HEK293T (cell line): ENCODE measurements around the gene ZDHHC14.
"Not testable (repeated sequence)": the region's sequence is repeated elsewhere in the genome, so short reads cannot be mapped to it uniquely, and the experiment has no call there.

ENCODE experiments used
- CTCF ChIA-PET: fragments of 350-600 bp; formaldehyde crosslinking; extraction: SDS; loops from one replicate; lab custom pipeline; 2021; ENCODE audit warnings: antibody characterized with exemption, inconsistent platforms; lab: Yijun Ruan, JAX
- POLR2A ChIA-PET: fragments of 350-600 bp; formaldehyde crosslinking; extraction: SDS; loops from one replicate; lab custom pipeline; 2020; ENCODE audit warnings: antibody characterized with exemption, inconsistent platforms; lab: Yijun Ruan, JAX
- DNase-seq: peaks from one replicate; pipeline ENCODE4 v3.0.0; 2012; ENCODE audit warnings: mixed read lengths; ENCODE audit errors: extremely low spot score
- ARNT ChIP-seq: fragments of 450-650 bp; IDR thresholded peaks from 2 replicates; pipeline ENCODE4 v1.6.1; 2017; ENCODE audit warnings: mild to moderate bottlenecking
- BHLHE40 ChIP-seq: fragments of 450-650 bp; IDR thresholded peaks from 2 replicates; pipeline ENCODE4 v1.6.1; 2016; ENCODE audit warnings: mild to moderate bottlenecking, moderate library complexity, borderline replicate concordance
- CTBP1 ChIP-seq: fragments of 450-650 bp; IDR thresholded peaks from 2 replicates; pipeline ENCODE4 v1.6.1; 2016; ENCODE audit warnings: borderline replicate concordance
- ELF4 ChIP-seq: fragments of 450-650 bp; IDR thresholded peaks from 2 replicates; pipeline ENCODE4 v1.6.1; 2017; ENCODE audit warnings: antibody characterized with exemption
- FOXA1 ChIP-seq: fragments of 450-650 bp; IDR thresholded peaks from 2 replicates; pipeline ENCODE4 v1.6.1; 2016; ENCODE audit warnings: mild to moderate bottlenecking
- FOXK2 ChIP-seq: fragments of 450-650 bp; IDR thresholded peaks from 2 replicates; pipeline ENCODE4 v1.6.1; 2016; ENCODE audit warnings: mild to moderate bottlenecking
- FOXM1 ChIP-seq: fragments of 450-650 bp; IDR thresholded peaks from 2 replicates; pipeline ENCODE4 v1.6.1; 2017; ENCODE audit warnings: mild to moderate bottlenecking, borderline replicate concordance
- HDGF ChIP-seq: fragments of 450-650 bp; IDR thresholded peaks from 2 replicates; pipeline ENCODE4 v1.6.1; 2017; ENCODE audit warnings: antibody characterized with exemption, borderline replicate concordance
- L3MBTL2 ChIP-seq: fragments of 450-650 bp; conservative IDR thresholded peaks from 2 replicates; pipeline ENCODE4 v1.6.1; 2016; ENCODE audit warnings: mild to moderate bottlenecking
- LEF1 ChIP-seq: fragments of 450-650 bp; IDR thresholded peaks from 2 replicates; pipeline ENCODE4 v1.6.1; 2017; ENCODE audit warnings: mild to moderate bottlenecking, borderline replicate concordance
- NFRKB ChIP-seq: fragments of 450-650 bp; IDR thresholded peaks from 2 replicates; pipeline ENCODE4 v1.6.1; 2016; ENCODE audit warnings: mild to moderate bottlenecking, moderate library complexity
- SP1 ChIP-seq: fragments of 450-650 bp; IDR thresholded peaks from 2 replicates; pipeline ENCODE4 v1.6.1; 2017
- SUZ12 ChIP-seq: fragments of 450-650 bp; IDR thresholded peaks from 2 replicates; pipeline ENCODE4 v1.6.1; 2016; ENCODE audit warnings: mild to moderate bottlenecking
- TARDBP ChIP-seq: fragments of 450-650 bp; IDR thresholded peaks from 2 replicates; pipeline ENCODE4 v1.6.1; 2016
- ZNF384 ChIP-seq: fragments of 450-650 bp; IDR thresholded peaks from 2 replicates; pipeline ENCODE4 v1.6.1; 2016
- TF ChIP-seq, protein P1 (sequence below): fragments of 450-650 bp; IDR thresholded peaks from 2 replicates; pipeline ENCODE4 v1.6.1; 2016

Gene ZDHHC14

DNA sequence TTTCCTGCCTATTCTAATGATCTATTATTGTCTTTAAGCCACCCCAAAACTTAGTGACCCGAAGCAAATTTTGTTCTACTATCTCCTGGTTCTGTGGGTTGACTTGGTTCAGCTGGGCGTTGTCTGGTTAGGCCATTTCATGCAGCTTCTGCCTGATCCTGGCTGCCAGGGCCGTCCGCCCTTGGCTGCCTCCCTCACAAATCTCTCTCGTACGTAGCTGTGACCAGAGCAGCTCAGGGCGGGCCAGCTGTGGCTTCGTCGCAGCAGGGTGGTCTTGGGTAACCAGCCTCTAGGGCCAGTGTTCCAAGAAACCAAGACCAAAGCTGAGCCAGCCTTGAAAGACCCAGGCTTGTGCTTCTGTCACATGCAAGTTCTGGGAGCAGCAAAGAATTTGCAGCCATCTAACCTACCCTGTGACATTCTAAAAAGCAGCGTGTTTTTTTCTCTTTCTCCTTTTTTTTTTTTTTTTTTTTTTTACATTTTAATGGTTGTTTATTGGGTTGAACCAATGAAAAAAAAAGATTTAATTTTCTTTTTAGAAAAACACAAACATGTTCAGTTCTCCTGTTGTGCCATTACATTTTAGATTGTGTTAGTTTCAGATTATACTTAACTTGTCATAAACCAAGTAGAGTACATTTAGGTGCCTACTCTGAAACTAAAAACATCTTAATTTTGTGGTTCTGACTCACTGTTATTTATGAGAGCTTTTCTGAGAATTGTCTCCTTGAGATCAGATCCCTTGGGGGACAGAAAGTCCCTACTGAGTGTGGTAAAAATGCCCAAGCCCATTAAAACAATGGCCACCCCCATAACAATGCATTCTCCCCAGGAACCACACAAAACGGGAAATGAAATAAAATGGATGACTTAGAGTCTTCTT lies 83.9 kb downstream of the ZDHHC14 start:
- ChIA-PET CTCF (no interaction called here), POLR2A (no interaction called here)
- no peak for TF ChIP-seq NFRKB
- TF ChIP-seq FOXA1: no peak
- no peak for TF ChIP-seq ZNF384
- no peak for TF ChIP-seq ELF4
- no peak for TF ChIP-seq TARDBP
- no peak for TF ChIP-seq HDGF
- TF ChIP-seq SP1: no peak
- no peak for TF ChIP-seq L3MBTL2
- no peak for TF ChIP-seq FOXK2
- TF ChIP-seq FOXM1: no peak
- TF ChIP-seq BHLHE40: no peak
- TF ChIP-seq SUZ12: no peak
- DNase-seq: no peak

DNA sequence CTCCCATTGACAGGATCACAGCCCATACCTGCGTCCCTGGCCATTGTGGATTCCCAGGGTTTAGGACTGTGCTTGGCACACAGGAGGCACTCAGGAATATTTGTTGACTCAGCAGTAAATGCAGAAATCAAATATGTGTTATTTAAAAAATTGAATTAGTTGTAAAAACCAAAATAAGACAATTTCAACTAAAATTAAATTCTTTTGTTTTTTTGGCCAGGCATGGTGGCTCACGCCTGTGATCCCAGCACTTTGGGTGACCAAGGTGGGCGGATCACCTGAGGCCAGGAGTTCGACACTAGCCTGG lies 85.3 kb downstream of the ZDHHC14 start:
- ChIA-PET POLR2A (no interaction called here), CTCF (no interaction called here)
- no peak for TF ChIP-seq FOXA1
- TF ChIP-seq LEF1: no peak
- no peak for TF ChIP-seq NFRKB
- TF ChIP-seq, protein P1, sequence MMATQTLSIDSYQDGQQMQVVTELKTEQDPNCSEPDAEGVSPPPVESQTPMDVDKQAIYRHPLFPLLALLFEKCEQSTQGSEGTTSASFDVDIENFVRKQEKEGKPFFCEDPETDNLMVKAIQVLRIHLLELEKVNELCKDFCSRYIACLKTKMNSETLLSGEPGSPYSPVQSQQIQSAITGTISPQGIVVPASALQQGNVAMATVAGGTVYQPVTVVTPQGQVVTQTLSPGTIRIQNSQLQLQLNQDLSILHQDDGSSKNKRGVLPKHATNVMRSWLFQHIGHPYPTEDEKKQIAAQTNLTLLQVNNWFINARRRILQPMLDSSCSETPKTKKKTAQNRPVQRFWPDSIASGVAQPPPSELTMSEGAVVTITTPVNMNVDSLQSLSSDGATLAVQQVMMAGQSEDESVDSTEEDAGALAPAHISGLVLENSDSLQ: no peak
- TF ChIP-seq TARDBP: no peak
- no peak for TF ChIP-seq CTBP1
- no peak for TF ChIP-seq BHLHE40
- TF ChIP-seq ZNF384: no peak
- TF ChIP-seq L3MBTL2: no peak
- TF ChIP-seq SUZ12: no peak
- TF ChIP-seq ELF4: no peak
- no peak for TF ChIP-seq SP1
- no peak for TF ChIP-seq HDGF
- no peak for TF ChIP-seq FOXK2
- no peak for TF ChIP-seq ARNT
- TF ChIP-seq FOXM1: no peak
- DNase-seq: no peak

DNA sequence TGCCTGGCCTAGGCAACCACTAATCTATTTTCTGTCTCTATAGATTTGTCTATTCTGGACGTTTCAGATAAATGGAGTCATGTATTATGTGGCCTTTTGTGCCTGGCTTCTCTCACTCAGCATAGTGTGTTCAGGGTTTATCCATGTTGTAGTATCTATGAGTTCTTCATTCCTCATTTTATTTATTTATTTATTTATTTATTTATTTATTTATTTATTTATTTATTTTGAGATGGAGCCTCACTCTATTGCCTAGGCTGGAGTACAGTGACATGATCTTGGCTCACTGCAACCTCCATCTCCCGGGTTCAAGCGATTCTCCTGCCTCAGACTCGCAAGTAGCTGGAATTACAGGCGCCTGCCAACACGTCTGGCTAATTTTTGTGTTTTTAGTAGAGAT lies 86.3 kb downstream of the ZDHHC14 start:
- POLR2A ChIA-PET, DNase-seq: not testable (repeated sequence)
- CTCF ChIA-PET: interaction anchor here (0.5 kb wide), 1 partner anchor 255 kb away, joined by 3 read pairs; no protein-coding TSS in a partner anchor

DNA sequence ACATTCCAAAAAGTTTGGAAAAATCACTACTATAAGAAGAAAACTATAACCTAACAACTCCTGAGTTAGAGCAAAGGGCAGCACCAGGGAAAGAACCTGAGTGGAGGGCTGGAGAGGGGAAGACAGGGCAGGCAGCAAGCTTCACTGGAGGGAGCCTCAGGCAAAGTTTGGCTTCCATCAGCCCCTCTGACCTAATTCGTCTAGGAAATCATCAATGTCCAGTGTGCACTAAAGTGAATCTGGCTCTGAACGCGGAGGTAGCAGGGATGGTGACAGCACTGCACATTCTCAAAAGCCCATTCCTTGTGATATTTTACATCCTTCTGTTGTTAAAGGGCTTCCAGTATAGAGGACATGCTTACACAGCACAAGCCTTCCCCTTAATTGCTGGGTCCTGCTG lies 87.1 kb downstream of the ZDHHC14 start:
- TF ChIP-seq CTBP1 (no peak), FOXM1 (no peak), HDGF (no peak), FOXK2 (no peak), ELF4 (no peak), SUZ12 (no peak), TARDBP (no peak), NFRKB (no peak), BHLHE40 (no peak), LEF1 (no peak), FOXA1 (no peak), L3MBTL2 (no peak), ZNF384 (no peak), SP1 (no peak)
- TF ChIP-seq, protein P1: no peak
- DNase-seq: no peak
- ChIA-PET POLR2A (no interaction called here), CTCF (no interaction called here)

DNA sequence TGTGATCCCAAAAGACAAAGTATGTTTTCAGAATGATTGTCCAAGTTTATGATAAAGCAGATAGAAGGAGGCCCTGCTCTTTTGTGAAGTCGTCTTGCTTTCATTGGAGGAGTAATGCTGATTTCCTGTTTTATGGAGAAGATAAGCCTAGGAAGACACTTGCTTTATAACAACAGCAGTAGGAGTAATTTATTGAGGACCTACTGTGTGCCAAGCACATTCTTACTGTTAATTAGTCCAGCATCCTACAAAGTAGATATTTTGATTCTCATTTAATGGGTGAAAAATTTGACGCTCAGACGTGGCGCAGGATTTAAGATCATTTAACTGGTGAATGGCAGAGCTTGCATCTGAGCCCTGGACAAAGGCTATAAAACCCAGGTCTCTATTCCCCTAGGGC lies 87.6 kb downstream of the ZDHHC14 start:
- no peak for DNase-seq
- POLR2A ChIA-PET: no interaction called here
- CTCF ChIA-PET: no interaction called here
- TF ChIP-seq TARDBP: no peak
- TF ChIP-seq, protein P1: no peak
- TF ChIP-seq LEF1: no peak
- TF ChIP-seq NFRKB: no peak

DNA sequence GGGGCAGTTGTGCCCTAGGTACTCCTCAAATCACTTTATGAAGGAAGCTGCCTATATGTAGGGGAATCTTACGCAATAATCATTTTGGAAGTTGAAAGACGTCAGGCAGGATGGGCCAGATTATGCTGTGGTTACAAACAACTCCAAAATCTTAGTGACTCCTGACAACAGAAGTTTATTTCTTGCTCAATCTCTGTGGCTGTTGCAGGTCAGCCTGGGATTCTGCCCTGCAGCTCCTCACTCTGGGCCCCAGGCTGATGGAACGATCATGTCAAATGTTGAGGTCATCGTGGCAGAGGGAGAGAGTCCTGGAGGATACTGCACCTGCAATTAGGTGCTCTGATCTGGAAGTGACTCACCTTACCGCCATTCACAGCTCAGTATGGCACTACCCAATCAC lies 88.4 kb downstream of the ZDHHC14 start:
- TF ChIP-seq ELF4 (no peak), ARNT (no peak), NFRKB (no peak), BHLHE40 (no peak), TARDBP (no peak), HDGF (no peak), CTBP1 (no peak), SUZ12 (no peak), FOXA1 (no peak), FOXM1 (no peak), ZNF384 (no peak)
- TF ChIP-seq, protein P1: no peak
- ChIA-PET CTCF (no interaction called here), POLR2A (no interaction called here)
- DNase-seq: no peak
